ENCODE measurements around the gene PLCB1.
"Not testable (repeated sequence)": the region's sequence is repeated elsewhere in the genome, so short reads cannot be mapped to it uniquely, and the experiment has no call there.

The PLCB1 gene

DNA sequence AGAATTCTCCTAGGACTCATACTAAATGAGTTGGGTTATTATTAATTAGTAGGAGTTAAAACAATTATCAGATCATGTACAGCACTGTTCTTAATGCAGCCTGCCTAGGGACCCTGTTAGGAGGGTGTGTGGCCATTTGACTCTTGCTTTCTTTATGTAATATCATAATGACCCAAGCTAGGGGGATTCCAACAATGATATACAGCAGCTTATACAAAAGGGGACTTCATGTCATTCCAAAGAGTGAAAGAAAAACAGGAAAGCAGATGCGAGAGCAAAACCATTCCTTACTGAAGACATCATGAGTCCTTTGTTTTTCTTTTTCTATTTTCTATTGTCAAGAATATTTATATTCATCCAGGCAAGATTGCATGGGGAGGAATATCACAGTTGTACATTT is 455.2 kb downstream of the PLCB1 start:
- in situ Hi-C loops (cut with HindIII; ENCODE audit: low sequenced_read_pairs) = no loop called here
- no peak for DNase-seq (ENCODE audit: low read depth, low spot score)
- TF ChIP-seq, protein P1, sequence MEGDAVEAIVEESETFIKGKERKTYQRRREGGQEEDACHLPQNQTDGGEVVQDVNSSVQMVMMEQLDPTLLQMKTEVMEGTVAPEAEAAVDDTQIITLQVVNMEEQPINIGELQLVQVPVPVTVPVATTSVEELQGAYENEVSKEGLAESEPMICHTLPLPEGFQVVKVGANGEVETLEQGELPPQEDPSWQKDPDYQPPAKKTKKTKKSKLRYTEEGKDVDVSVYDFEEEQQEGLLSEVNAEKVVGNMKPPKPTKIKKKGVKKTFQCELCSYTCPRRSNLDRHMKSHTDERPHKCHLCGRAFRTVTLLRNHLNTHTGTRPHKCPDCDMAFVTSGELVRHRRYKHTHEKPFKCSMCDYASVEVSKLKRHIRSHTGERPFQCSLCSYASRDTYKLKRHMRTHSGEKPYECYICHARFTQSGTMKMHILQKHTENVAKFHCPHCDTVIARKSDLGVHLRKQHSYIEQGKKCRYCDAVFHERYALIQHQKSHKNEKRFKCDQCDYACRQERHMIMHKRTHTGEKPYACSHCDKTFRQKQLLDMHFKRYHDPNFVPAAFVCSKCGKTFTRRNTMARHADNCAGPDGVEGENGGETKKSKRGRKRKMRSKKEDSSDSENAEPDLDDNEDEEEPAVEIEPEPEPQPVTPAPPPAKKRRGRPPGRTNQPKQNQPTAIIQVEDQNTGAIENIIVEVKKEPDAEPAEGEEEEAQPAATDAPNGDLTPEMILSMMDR (IDR thresholded peaks at IDR 0.05; ENCODE audit: low read depth, low read length) = no peak
- H3K4me3 ChIP-seq (ENCODE audit: low read depth, low read length) = no peak overlapping the region

DNA sequence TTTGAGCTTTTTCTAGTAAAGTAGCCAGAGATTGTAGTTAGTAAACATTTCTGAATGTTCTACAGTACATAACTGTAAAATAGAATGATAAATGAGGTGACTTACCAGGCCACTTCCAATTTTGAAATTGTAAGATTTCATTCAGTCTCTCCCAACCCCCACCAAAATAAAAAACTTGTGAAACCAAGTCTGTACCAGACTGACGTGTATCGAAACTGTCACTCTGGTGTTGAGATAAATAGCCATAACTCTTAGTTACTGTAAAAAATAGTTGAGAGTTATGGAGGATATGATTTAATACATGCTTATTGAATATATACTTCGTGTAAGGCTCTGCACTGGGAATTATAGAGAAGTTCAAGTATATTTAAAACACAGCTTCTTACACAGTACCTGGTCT is 455.7 kb downstream of the PLCB1 start:
- no peak for DNase-seq (ENCODE audit: low read depth, low spot score)
- in situ Hi-C loops (cut with HindIII; ENCODE audit: low sequenced_read_pairs) = no loop called here
- TF ChIP-seq, protein P1 (IDR thresholded peaks at IDR 0.05; ENCODE audit: low read depth, low read length) = no peak
- H3K4me3 ChIP-seq (ENCODE audit: low read depth, low read length) = no peak overlapping the region

DNA sequence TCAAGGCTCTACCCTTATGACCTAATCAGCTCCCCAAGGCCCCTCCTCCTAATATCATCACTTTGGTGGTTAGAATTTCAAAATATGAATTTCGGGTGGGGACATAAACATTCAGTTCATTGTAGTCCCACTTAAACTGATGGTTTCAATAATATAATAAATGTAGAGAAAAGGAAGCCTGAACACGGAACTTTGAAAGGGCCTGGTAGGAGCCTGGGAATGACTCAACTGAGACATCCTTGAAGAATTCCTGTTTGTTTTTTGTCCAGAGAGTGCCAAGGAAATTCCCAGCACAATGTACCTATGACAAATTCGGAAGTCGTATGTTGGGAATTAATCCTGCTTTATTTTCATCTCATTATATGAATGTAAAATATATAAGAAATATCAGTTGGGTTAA is 457.9 kb downstream of the PLCB1 start:
- peak; percentile 10 for DNase-seq (ENCODE audit: low read depth, low spot score)
- no peak overlapping the region for H3K4me3 ChIP-seq (ENCODE audit: low read depth, low read length)
- in situ Hi-C loops (cut with HindIII; ENCODE audit: low sequenced_read_pairs) = no loop called here
- TF ChIP-seq, protein P1 (IDR thresholded peaks at IDR 0.05; ENCODE audit: low read depth, low read length) = no peak

DNA sequence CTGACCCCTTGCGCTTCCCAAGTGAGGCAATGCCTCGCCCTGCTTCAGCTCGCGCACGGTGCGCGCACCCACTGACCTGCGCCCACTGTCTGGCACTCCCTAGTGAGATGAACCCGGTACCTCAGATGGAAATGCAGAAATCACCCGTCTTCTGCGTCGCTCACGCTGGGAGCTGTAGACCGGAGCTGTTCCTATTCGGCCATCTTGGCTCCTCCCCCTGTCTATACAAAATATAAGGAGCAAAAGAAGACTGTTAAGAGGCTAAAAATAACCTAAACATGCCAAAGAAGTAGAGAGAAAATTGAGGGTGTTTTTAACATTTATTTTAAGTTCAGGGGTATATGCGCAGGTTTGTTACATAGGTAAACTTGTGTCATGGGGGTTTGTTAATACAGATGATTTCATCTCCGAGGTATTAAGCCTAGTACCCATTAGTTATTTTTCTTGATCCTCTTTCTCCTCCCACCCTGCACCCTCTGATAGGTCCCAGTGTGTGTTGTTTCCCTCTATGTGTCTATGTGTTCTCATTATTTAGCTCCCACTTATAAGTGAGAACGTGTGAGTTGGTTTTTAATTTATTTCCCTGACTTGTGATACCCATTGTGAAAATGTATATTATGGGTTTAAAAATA is 469.0 kb downstream of the PLCB1 start:
- in situ Hi-C loops (cut with HindIII; ENCODE audit: low sequenced_read_pairs); H3K4me3 ChIP-seq (ENCODE audit: low read depth, low read length); DNase-seq (ENCODE audit: low read depth, low spot score): not testable (repeated sequence)

DNA sequence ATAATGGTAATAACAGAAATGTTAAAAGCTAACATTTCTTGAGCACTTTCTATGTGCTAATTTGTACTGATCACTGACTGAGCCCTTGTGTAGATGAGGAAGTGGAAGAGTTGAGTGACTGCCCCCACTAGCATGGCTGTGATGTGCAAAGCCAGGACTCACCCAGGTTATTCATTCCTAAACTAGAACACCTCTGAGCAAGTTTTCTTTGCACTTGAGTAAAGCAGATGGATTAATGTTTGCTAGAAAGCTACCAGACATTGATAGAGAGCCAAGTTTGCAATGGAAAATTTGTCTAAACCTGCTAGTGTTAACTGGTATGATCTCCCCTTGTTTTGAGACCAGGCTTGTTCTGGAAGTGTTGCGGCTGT is 469.5 kb downstream of the PLCB1 start:
- TF ChIP-seq, protein P1 (IDR thresholded peaks at IDR 0.05; ENCODE audit: low read depth, low read length) = no peak
- DNase-seq (ENCODE audit: low read depth, low spot score) = no peak
- no peak overlapping the region for H3K4me3 ChIP-seq (ENCODE audit: low read depth, low read length)
- in situ Hi-C loops (cut with HindIII; ENCODE audit: low sequenced_read_pairs) = no loop called here

DNA sequence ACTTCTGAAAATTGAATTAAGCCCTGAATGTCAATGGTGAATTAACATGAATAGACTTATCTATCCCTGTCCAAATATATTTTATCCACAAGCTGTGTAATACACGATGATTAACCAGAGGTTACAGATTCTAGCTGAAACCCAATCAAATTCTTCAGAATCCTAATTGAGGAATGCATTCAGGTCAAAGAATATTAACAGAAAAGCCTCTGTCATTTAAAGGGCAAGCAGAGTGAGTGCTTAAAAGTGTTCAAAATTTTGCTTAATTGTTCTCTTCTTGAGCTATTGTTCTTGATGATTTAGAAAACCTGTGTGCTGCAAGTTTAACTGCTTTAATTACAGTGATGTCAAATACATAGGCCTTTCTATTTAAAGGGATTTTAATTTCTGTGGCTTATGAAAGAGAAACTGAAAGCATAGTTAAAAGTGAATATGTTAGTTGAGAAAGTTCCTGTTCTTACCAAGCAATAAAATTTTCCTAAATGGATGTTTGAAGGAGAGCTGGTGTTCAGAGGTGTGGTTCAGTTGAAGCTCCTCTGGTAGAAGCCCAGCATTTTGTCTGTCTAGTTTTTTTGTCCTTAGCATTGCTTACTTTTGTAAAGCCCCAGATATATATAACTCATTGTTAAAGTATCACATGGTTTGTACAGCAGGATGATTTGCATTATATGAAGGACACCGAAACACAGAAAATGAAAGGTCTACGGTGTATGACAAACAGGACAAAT is 470.5 kb downstream of the PLCB1 start:
- DNase-seq (ENCODE audit: low read depth, low spot score) = peak; percentile 5
- in situ Hi-C loops (cut with HindIII; ENCODE audit: low sequenced_read_pairs) = no loop called here
- TF ChIP-seq, protein P1 (IDR thresholded peaks at IDR 0.05; ENCODE audit: low read depth, low read length) = no peak
- no peak overlapping the region for H3K4me3 ChIP-seq (ENCODE audit: low read depth, low read length)

DNA sequence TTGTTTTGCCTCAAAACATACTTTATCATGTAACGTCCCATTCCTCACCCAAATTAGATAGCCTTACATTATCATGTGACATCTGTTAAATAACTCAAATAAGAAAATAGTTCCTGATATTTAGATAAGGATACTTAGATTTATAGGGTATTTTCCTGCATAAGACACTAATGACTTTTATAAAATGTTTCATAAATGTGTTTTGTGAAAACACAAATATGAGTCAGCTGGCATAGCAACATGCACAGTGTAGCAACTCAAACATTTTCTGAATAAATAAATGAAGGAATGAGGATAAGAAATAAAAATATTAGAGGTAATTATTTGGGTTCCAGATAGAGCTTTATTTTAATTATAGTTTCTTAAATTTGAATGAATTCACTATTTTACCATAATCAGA is 476.4 kb downstream of the PLCB1 start:
- in situ Hi-C loops (cut with HindIII; ENCODE audit: low sequenced_read_pairs) = no loop called here
- no peak overlapping the region for H3K4me3 ChIP-seq (ENCODE audit: low read depth, low read length)
- TF ChIP-seq, protein P1 (IDR thresholded peaks at IDR 0.05; ENCODE audit: low read depth, low read length) = no peak
- DNase-seq (ENCODE audit: low read depth, low spot score) = no peak

All from astrocyte of the spinal cord (primary cell).